HG02759 (cell line): ENCODE measurements around the gene DDX1.

Experiments used
- ATAC-seq: cut with Tn5 transposase; IDR thresholded peaks from one replicate; pipeline ENCODE4 v1.9.1; 2021; ENCODE audit warnings: mild to moderate bottlenecking, moderate library complexity; ENCODE audit not compliant: unreplicated experiment

DDX1 gene

GRCh38 chr2:15642815-15643500 lies 51.3 kb downstream of the DDX1 start:
- ATAC-seq, result no peak

GRCh38 chr2:15643791-15644585 lies 52.3 kb downstream of the DDX1 start:
- no peak for ATAC-seq

GRCh38 chr2:15645300-15645699 lies 53.6 kb downstream of the DDX1 start:
- no peak for ATAC-seq

GRCh38 chr2:15645720-15646385 lies 54.2 kb downstream of the DDX1 start:
- ATAC-seq, result no peak

- ATAC-seq, result no peak
Observed at GRCh38 chr2:15646661-15647060, 55.0 kb downstream of the DDX1 start.

- no peak for ATAC-seq
Observed at GRCh38 chr2:15647622-15648590, 56.2 kb downstream of the DDX1 start.

GRCh38 chr2:15648593-15649525 lies 57.2 kb downstream of the DDX1 start:
- ATAC-seq, result no peak

GRCh38 chr2:15649561-15650255 lies 58.0 kb downstream of the DDX1 start:
- ATAC-seq, result no peak

GRCh38 chr2:15650616-15651366 lies 59.1 kb downstream of the DDX1 start:
- no peak for ATAC-seq

- no peak for ATAC-seq
Observed at GRCh38 chr2:15651367-15651727, 59.7 kb downstream of the DDX1 start.

- no peak for ATAC-seq
Observed at GRCh38 chr2:15652252-15652651, 60.6 kb downstream of the DDX1 start.

- ATAC-seq, result no peak
Observed at GRCh38 chr2:15652801-15653200, 61.1 kb downstream of the DDX1 start.

- ATAC-seq, result no peak
Observed at GRCh38 chr2:15653806-15654726, 62.4 kb downstream of the DDX1 start.

GRCh38 chr2:15654727-15655073 lies 63.0 kb downstream of the DDX1 start:
- no peak for ATAC-seq

- no peak for ATAC-seq
Observed at GRCh38 chr2:15655123-15655887, 63.6 kb downstream of the DDX1 start.

- ATAC-seq, result no peak
Observed at GRCh38 chr2:15656090-15656489, 64.4 kb downstream of the DDX1 start.

GRCh38 chr2:15657759-15658158 lies 66.1 kb downstream of the DDX1 start:
- ATAC-seq, result no peak
